ENCODE measurements around the gene PHPT1. TPM values are rescaled to one million over a fixed set of nuclear protein-coding genes. Genes with fewer than 3 reads are reported as not detected.

Gene PHPT1
- total and polyA plus RNA-seq, 2 of the 13 experiments (the other 11 are each of a cell fraction or from before 2014, with no cell fraction given) = 189 to 192 TPM

DNA sequence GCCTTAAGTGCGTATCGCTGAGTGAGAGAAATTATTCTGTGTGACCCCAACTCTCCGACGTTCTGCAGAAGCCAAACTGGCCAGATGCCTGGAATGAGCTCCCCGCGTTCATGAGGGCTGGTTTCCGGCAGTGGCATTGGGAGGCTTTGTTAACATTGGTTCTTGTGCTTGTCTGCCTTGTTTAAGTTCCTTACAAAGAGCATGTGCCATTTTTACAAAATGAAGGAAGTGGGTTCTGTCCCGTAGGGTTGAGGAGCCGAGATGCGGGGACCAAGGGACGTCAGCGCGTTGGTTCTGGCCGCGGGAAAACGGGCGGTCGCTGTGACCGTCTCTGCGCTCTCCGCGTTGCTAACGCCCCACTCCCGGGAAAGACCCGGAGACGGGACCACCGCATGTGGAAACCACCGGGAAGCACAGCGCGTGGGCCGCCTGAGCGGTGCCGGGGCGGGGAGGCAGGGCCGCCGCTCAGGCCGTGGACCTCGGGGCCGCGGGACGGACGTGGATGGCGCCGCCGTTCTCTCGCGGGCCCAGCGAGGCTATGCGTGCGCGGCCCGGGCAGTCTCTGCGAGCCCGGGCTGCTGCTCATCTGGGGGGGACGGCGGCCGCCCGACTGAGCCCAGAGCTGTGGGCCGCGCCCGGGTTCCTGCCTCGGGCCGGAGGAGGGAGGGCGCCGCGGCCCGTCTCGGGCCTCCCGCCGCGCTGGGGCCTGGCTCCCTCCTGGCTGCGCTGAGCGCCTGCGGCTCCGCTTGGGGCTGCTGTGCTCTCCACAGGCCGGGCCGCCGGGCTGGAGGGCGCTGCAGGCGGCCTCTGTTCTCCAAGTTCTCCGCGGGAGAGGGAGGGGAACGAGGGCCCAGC is 28.0 kb upstream of the PHPT1 start:
- peaks cover 17% of the 10 kb centered on the region for H3K79me2 ChIP-seq (ENCODE audit: insufficient read depth, low read length)
- H3K4me1 ChIP-seq (ENCODE audit: insufficient read depth, low read length) = peaks cover 14% of the 10 kb centered on the region
- no peak for DNase-seq (ENCODE audit: low spot score)
- TF ChIP-seq, protein P1, sequence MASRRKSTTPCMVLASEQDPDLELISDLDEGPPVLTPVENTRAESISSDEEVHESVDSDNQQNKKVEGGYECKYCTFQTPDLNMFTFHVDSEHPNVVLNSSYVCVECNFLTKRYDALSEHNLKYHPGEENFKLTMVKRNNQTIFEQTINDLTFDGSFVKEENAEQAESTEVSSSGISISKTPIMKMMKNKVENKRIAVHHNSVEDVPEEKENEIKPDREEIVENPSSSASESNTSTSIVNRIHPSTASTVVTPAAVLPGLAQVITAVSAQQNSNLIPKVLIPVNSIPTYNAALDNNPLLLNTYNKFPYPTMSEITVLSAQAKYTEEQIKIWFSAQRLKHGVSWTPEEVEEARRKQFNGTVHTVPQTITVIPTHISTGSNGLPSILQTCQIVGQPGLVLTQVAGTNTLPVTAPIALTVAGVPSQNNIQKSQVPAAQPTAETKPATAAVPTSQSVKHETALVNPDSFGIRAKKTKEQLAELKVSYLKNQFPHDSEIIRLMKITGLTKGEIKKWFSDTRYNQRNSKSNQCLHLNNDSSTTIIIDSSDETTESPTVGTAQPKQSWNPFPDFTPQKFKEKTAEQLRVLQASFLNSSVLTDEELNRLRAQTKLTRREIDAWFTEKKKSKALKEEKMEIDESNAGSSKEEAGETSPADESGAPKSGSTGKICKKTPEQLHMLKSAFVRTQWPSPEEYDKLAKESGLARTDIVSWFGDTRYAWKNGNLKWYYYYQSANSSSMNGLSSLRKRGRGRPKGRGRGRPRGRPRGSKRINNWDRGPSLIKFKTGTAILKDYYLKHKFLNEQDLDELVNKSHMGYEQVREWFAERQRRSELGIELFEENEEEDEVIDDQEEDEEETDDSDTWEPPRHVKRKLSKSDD (CRISPR knock-in tag; IDR thresholded peaks at IDR 0.05; ENCODE audit: low read depth) = 0 out of 2 replicates have a peak, but pooled peaks have one; percentile 27
- TF ChIP-seq NFYC (CRISPR knock-in tag; IDR thresholded peaks at IDR 0.05) (no peak), RBFOX2 (IDR thresholded peaks at IDR 0.05; ENCODE audit: low read depth, low read length) (0 out of 2 replicates have a peak, but pooled peaks have one; percentile 56), KLF16 (CRISPR knock-in tag; IDR thresholded peaks at IDR 0.05) (no peak), FOXM1 (CRISPR knock-in tag; IDR thresholded peaks at IDR 0.05) (no peak), TOPORS (CRISPR knock-in tag; IDR thresholded peaks at IDR 0.05) (no peak), AGO2 (optimal IDR thresholded peaks at IDR 0.05; ENCODE audit: low read depth, low read length) (peak; percentile 52), RBM22 (optimal IDR thresholded peaks at IDR 0.05; ENCODE audit: low read length) (peak; percentile 36)
- TF ChIP-seq, protein P2, sequence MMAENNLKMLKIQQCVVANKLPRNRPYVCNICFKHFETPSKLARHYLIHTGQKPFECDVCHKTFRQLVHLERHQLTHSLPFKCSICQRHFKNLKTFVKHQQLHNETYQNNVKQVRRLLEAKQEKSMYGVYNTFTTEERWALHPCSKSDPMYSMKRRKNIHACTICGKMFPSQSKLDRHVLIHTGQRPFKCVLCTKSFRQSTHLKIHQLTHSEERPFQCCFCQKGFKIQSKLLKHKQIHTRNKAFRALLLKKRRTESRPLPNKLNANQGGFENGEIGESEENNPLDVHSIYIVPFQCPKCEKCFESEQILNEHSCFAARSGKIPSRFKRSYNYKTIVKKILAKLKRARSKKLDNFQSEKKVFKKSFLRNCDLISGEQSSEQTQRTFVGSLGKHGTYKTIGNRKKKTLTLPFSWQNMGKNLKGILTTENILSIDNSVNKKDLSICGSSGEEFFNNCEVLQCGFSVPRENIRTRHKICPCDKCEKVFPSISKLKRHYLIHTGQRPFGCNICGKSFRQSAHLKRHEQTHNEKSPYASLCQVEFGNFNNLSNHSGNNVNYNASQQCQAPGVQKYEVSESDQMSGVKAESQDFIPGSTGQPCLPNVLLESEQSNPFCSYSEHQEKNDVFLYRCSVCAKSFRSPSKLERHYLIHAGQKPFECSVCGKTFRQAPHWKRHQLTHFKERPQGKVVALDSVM (CRISPR knock-in tag; IDR thresholded peaks at IDR 0.05) = no peak
- no peak for FAIRE-seq
- BruUV-seq (replicated peaks) = no TSS peak
- WGBS (ENCODE audit: low lambda C conversion rate) = 98% methylated on average over 49 of the region's 83 CpGs
- intact Hi-C loops (cut with micrococcal nuclease; ENCODE audit: unreplicated experiment) = no loop called here
- H4K20me1 ChIP-seq (ENCODE audit: insufficient read depth, low read length) = no peaks in the 10 kb centered on the region
- no peaks in the 10 kb centered on the region for H3K27me3 ChIP-seq (ENCODE audit: control insufficient read depth in 1 of 2, insufficient read depth in 2 of 2, low read length in 2 of 2)
- no peak overlapping the region for H3K27ac ChIP-seq (ENCODE audit: extremely low read length, insufficient read depth, low read length)
- no peaks in the 10 kb centered on the region for H3K9me3 ChIP-seq (ENCODE audit: low read length)
- H3K4me2 ChIP-seq (ENCODE audit: low read depth, low read length) = no peak overlapping the region
- no peak overlapping the region for H2AFZ ChIP-seq (ENCODE audit: low read length)
- peaks cover 20 to 38% of the 10 kb centered on the region in 2 experiments; a peak in 4 of 5 replicates for H3K36me3 ChIP-seq (replicated peaks in 1 of 2; ENCODE audit: control insufficient read depth in 1 of 2, insufficient read depth in 2 of 2, low read length in 2 of 2)
- H3K4me3 ChIP-seq (replicated peaks in 1 of 3; ENCODE audit: insufficient read depth in 1 of 3, low read depth in 2 of 3, low read length in 3 of 3) = no peak overlapping the region
- CTCF ChIA-PET (ENCODE audit: low intra/inter-chr PET ratio, low total read pairs) = no interaction called here
- POLR2A ChIA-PET = no interaction called here
- in situ Hi-C loops (cut with HindIII; ENCODE audit: extremely low pct_ligation_motif_present, low pct_unique_long_range_greater_than_20kb) = no loop called here
- H3K9ac ChIP-seq (ENCODE audit: insufficient read depth, low read depth, low read length) = no peak overlapping the region
- ATAC-seq = no peak

All from HepG2 (cell line).